IMR-90 (cell line): ENCODE results near the gene PCDHGB6. TPM values are rescaled to one million over a fixed set of nuclear protein-coding genes. Genes with fewer than 3 reads are reported as not detected.

Source experiments
- ATAC-seq: fragments of 200-7000 bp; cut with Tn5 transposase; 2 replicates; pipeline ENCODE4 v1.9.1; 2020; ENCODE audit warnings: low read depth, mild to moderate bottlenecking, moderate library complexity
- BruUV-seq: library from RNA; stranded (reverse); fragments of 400-500 nt; replicated peaks from 2 replicates; lab custom pipeline; 2021; lab: Mats Ljungman, UMichigan
- CTCF ChIA-PET: fragments of 300-600 bp; formaldehyde crosslinking; extraction: SDS; loops from one replicate; lab custom pipeline; 2021; ENCODE audit warnings: antibody characterized with exemption; lab: Yijun Ruan, JAX
- POLR2A ChIA-PET: fragments of 300-600 bp; sonication (Branson Sonifier 250); formaldehyde crosslinking; loops from one replicate; lab custom pipeline; 2022; ENCODE audit warnings: antibody characterized with exemption; ENCODE audit not compliant: unreplicated experiment; lab: Charles Lee
- DNase-seq: peaks from one replicate; pipeline ENCODE4 v3.0.0; 2013
- H2AFZ ChIP-seq: replicated peaks from 2 replicates; pipeline ENCODE3; 2013; ENCODE audit warnings: low read length, mild to moderate bottlenecking; ENCODE audit not compliant: poor library complexity
- H2AK5ac ChIP-seq: 2 replicates; pipeline ENCODE4 v1.6.1; 2013; ENCODE audit warnings: low read depth, low read length, inconsistent platforms
- H2AK9ac ChIP-seq: replicated peaks from 2 replicates; pipeline ENCODE3; 2013; ENCODE audit warnings: mild to moderate bottlenecking, low read depth, low read length, moderate library complexity; ENCODE audit not compliant: poor library complexity
- H2BK120ac ChIP-seq: 2 replicates; pipeline ENCODE4 v1.6.1; 2013; ENCODE audit warnings: low read depth, low read length, inconsistent platforms
- H2BK15ac ChIP-seq: 3 replicates; pipeline ENCODE4 v1.6.1; 2013; ENCODE audit warnings: low read depth, low read length, inconsistent platforms
- H2BK20ac ChIP-seq: 2 replicates; pipeline ENCODE4 v1.6.1; 2013; ENCODE audit warnings: low read depth, mild to moderate bottlenecking, inconsistent platforms, low read length, moderate library complexity
- H2BK5ac ChIP-seq: 2 replicates; pipeline ENCODE4 v1.6.1; 2013; ENCODE audit warnings: mild to moderate bottlenecking, low read depth, low read length, inconsistent platforms; ENCODE audit not compliant: poor library complexity, severe bottlenecking
- H3K14ac ChIP-seq: replicated peaks from 2 replicates; pipeline ENCODE4 v1.6.1; 2013; ENCODE audit warnings: low read depth, low read length, inconsistent platforms
- H3K18ac ChIP-seq: 2 replicates; pipeline ENCODE4 v1.6.1; 2013; ENCODE audit warnings: low read depth, low read length, control low read depth
- H3K23ac ChIP-seq: 2 replicates; pipeline ENCODE4 v1.6.1; 2013; ENCODE audit warnings: low read depth, low read length, inconsistent platforms
- H3K27ac ChIP-seq: 2 replicates; pipeline ENCODE4 v1.5.1; 2013; ENCODE audit warnings: mild to moderate bottlenecking, control low read depth, low read length; ENCODE audit not compliant: insufficient read depth
- H3K27me3 ChIP-seq: 2 replicates; pipeline ENCODE4 v1.6.1; 2013; ENCODE audit warnings: low read length; ENCODE audit not compliant: control insufficient read depth, insufficient read depth
- H3K36me3 ChIP-seq: 2 replicates; pipeline ENCODE4 v1.6.1; 2013; ENCODE audit warnings: low read length, mixed read lengths; ENCODE audit not compliant: control insufficient read depth, insufficient read depth
- H3K4ac ChIP-seq: 2 replicates; pipeline ENCODE4 v1.6.1; 2013; ENCODE audit warnings: low read depth, low read length, inconsistent platforms
- H3K4me1 ChIP-seq: 2 replicates; pipeline ENCODE4 v1.6.1; 2013; ENCODE audit warnings: low read length, mixed read lengths; ENCODE audit not compliant: control insufficient read depth, insufficient read depth
- H3K4me2 ChIP-seq: 2 replicates; pipeline ENCODE4 v1.6.1; 2013; ENCODE audit warnings: low read depth, mild to moderate bottlenecking, control low read depth, low read length, moderate library complexity
- H3K4me3 ChIP-seq: 2 replicates; pipeline ENCODE4 v1.5.1; 2013; ENCODE audit warnings: low read depth, mild to moderate bottlenecking, control low read depth, low read length, moderate library complexity; ENCODE audit not compliant: insufficient read depth
- H3K56ac ChIP-seq: 2 replicates; pipeline ENCODE4 v1.6.1; 2013; ENCODE audit warnings: low read length, inconsistent platforms; ENCODE audit not compliant: insufficient read depth; ENCODE audit errors: extremely low read depth
- H3K79me1 ChIP-seq, 2 experiments: 2 replicates each; pipeline ENCODE4 v1.6.1; 2013; ENCODE audit warnings: low read length in 2 of 2, inconsistent platforms in 1 of 2, low read depth in 1 of 2
- H3K9ac ChIP-seq: 2 replicates; pipeline ENCODE4 v1.6.1; 2013; ENCODE audit warnings: low read depth, low read length, control low read depth
- H3K9me1 ChIP-seq: 2 replicates; pipeline ENCODE4 v1.6.1; 2013; ENCODE audit warnings: low read length, inconsistent platforms; ENCODE audit not compliant: insufficient read depth
- H3K9me3 ChIP-seq: 2 replicates; pipeline ENCODE4 v1.6.1; 2013; ENCODE audit warnings: low read length; ENCODE audit not compliant: control insufficient read depth, insufficient read depth
- H4K20me1 ChIP-seq: 2 replicates; pipeline ENCODE4 v1.6.1; 2013; ENCODE audit warnings: low read length, inconsistent platforms; ENCODE audit not compliant: insufficient read depth
- H4K5ac ChIP-seq: 2 replicates; pipeline ENCODE4 v1.6.1; 2013; ENCODE audit warnings: mild to moderate bottlenecking, low read depth, low read length, control low read depth
- H4K8ac ChIP-seq, 2 experiments: 2 replicates each; pipeline ENCODE4 v1.6.1; 2013; ENCODE audit warnings: low read depth in 2 of 2, low read length in 2 of 2, control low read depth in 1 of 2, inconsistent platforms in 1 of 2
- H4K91ac ChIP-seq: 2 replicates; pipeline ENCODE4 v1.6.1; 2013; ENCODE audit warnings: low read depth, low read length, inconsistent platforms; ENCODE audit not compliant: insufficient read depth
- BHLHE40 ChIP-seq: fragments of 150-350 bp; IDR thresholded peaks from 2 replicates; pipeline ENCODE4 v1.6.1; 2016; ENCODE audit warnings: mild to moderate bottlenecking, low read depth, low read length
- CHD1 ChIP-seq: IDR thresholded peaks from 2 replicates; pipeline ENCODE4 v1.6.1; 2012; ENCODE audit warnings: low read depth, low read length, improper control_type of control experiment
- FOS ChIP-seq: fragments of 150-350 bp; IDR thresholded peaks from 2 replicates; pipeline ENCODE4 v1.6.1; 2016; ENCODE audit warnings: low read depth, low read length
- MAFK ChIP-seq: IDR thresholded peaks from 2 replicates; pipeline ENCODE4 v1.6.1; 2012; ENCODE audit warnings: low read depth, low read length, improper control_type of control experiment
- NFE2L2 ChIP-seq: fragments of 150-350 bp; IDR thresholded peaks from 2 replicates; pipeline ENCODE4 v1.6.1; 2016; ENCODE audit warnings: low read depth, mild to moderate bottlenecking, low read length
- POLR2A ChIP-seq: IDR thresholded peaks from 2 replicates; pipeline ENCODE4 v1.6.1; 2012; ENCODE audit warnings: mild to moderate bottlenecking, low read depth, low read length
- WGBS, 2 experiments: methylation state at CpG; one replicate each; pipeline versions ENCODE4 v1.1.5 to v1.1.7; 2013; ENCODE audit warnings: missing lambda C conversion rate in 2 of 2; ENCODE audit not compliant: insufficient read length in 1 of 2; ENCODE audit errors: extremely low coverage in 2 of 2; 5-methylcytosine and 5-hydroxymethylcytosine counted together
- dilution Hi-C: fragments of 300-500 bp; cut with HindIII; formaldehyde crosslinking; loops from one replicate; pipeline ENCODE4 v1.14.3; 2018; ENCODE audit warnings: low sequenced_read_pairs; ENCODE audit not compliant: unreplicated experiment
- in situ Hi-C: fragments of 300-500 bp; cut with MboI; formaldehyde crosslinking; loops from 3 replicates; pipeline ENCODE4 v1.14.3; 2019; ENCODE audit warnings: low sequenced_read_pairs, inconsistent platforms, mixed read lengths
- intact Hi-C: fragments of 100-400 bp; cut with micrococcal nuclease; formaldehyde crosslinking; loops from 2 replicates; pipeline ENCODE4 v1.10.0; 2022
- polyA plus RNA-seq, 3 experiments: library from polyadenylated mRNA; depleted of rRNA; stranded (reverse); fragments of >200 nt; gene quantifications; 2 replicates each; pipeline ENCODE4 v1.2.3, GENCODE V29; 2012; ENCODE audit warnings: low replicate concordance in 1 of 3
- total RNA-seq: library from RNA; depleted of rRNA; stranded (reverse); fragments of >200 nt; gene quantifications from 2 replicates; pipeline ENCODE4 v1.2.3, GENCODE V29; 2012
- TF ChIP-seq, protein P1 (sequence below): conservative IDR thresholded peaks from 2 replicates; pipeline ENCODE4 v1.5.1; 2012; ENCODE audit warnings: mild to moderate bottlenecking, low read depth, low read length, improper control_type of control experiment

The PCDHGB6 gene
- total and polyA plus RNA-seq, 2 of the 4 experiments (the other 2 are of a cell fraction) = 1.4 to 2.2 TPM

DNA sequence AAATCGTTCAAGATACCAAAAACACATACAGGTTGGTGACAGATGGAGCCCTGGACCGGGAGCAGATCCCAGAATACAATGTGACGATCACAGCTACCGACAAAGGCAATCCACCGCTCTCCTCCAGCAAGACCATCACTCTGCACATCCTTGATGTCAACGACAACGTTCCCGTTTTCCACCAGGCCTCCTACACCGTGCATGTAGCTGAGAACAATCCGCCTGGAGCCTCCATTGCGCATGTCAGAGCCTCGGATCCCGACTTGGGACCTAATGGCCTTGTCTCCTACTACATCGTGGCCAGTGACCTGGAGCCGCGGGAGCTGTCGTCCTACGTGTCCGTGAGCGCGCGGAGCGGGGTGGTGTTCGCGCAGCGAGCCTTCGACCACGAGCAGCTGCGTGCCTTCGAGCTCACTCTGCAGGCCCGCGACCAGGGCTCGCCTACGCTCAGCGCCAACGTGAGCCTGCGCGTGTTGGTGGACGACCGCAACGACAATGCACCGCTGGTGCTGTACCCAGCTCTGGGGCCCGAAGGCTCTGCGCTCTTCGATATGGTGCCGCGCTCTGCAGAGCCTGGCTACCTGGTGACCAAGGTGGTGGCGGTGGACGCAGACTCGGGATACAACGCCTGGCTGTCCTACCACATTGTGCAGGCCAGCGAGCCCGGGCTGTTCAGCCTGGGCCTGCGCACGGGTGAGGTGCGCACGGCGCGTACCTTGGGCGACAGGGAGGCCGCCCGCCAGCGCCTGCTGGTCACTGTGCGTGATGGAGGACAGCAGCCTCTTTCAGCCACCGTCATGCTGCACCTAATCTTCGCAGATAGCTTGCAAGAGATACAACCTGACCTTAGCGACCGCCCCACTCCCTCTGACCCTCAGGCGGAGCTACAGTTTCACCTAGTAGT is 36.0 kb upstream of the PCDHGB6 start:
- CTCF ChIA-PET = interaction anchor here (1.3 kb wide), 1 partner anchor 192 kb away, joined by 4 read pairs; no protein-coding TSS in a partner anchor

More for the DNA sequence above, 36.0 kb upstream of the PCDHGB6 start:
- Histone ChIP-seq H3K27me3 (no peaks in the 10 kb centered on the region), H2BK120ac (no peak overlapping the region), H2BK15ac (no peak overlapping the region), H3K9me3 (peaks cover 57% of the 10 kb centered on the region), H3K36me3 (peaks cover 23% of the 10 kb centered on the region), H3K18ac (no peak overlapping the region), H3K56ac (no peak overlapping the region), H4K8ac (no peak overlapping the region), H4K91ac (no peak overlapping the region), H2AFZ (peak overlapping the region; percentile 49), H3K9me1 (no peaks in the 10 kb centered on the region), H2BK5ac (no peak overlapping the region), H2AK9ac (no peak overlapping the region), H3K14ac (no peak overlapping the region), H3K4ac (no peak overlapping the region), H3K4me2 (no peak overlapping the region; the same call in 1 of the 2 replicates), H3K27ac (no peak overlapping the region), H3K79me1 (no peaks in the 10 kb centered on the region), H3K4me3 (no peak overlapping the region), H3K23ac (no peak overlapping the region), H4K5ac (no peak overlapping the region), H4K20me1 (no peaks in the 10 kb centered on the region), H3K4me1 (no peaks in the 10 kb centered on the region), H2BK20ac (no peak overlapping the region), H3K9ac (no peak overlapping the region), H2AK5ac (no peak overlapping the region)
- whole genome bisulfite sequencing, 2 experiments = 38% methylated on average over 53 of the region's 69 CpGs; no CpG with 5 or more reads in 1 of the 2 experiments
- POLR2A ChIA-PET = no interaction called here
- no peak for ATAC-seq
- BruUV-seq = no TSS peak
- dilution Hi-C loops (no loop called here), intact Hi-C loops (no loop called here), in situ Hi-C loops (no loop called here)
- TF ChIP-seq POLR2A (no peak), NFE2L2 (no peak), BHLHE40 (no peak), FOS (no peak), MAFK (no peak), CHD1 (no peak)
- TF ChIP-seq, protein P1, sequence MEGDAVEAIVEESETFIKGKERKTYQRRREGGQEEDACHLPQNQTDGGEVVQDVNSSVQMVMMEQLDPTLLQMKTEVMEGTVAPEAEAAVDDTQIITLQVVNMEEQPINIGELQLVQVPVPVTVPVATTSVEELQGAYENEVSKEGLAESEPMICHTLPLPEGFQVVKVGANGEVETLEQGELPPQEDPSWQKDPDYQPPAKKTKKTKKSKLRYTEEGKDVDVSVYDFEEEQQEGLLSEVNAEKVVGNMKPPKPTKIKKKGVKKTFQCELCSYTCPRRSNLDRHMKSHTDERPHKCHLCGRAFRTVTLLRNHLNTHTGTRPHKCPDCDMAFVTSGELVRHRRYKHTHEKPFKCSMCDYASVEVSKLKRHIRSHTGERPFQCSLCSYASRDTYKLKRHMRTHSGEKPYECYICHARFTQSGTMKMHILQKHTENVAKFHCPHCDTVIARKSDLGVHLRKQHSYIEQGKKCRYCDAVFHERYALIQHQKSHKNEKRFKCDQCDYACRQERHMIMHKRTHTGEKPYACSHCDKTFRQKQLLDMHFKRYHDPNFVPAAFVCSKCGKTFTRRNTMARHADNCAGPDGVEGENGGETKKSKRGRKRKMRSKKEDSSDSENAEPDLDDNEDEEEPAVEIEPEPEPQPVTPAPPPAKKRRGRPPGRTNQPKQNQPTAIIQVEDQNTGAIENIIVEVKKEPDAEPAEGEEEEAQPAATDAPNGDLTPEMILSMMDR = no peak
- no peak for DNase-seq
